ENCODE data around the gene FES. TPM values are rescaled to one million over a fixed set of nuclear protein-coding genes. Genes with fewer than 3 reads are reported as not detected.

FES gene
- polyA plus RNA-seq, 2 of the 4 experiments (the other 2 are of a cell fraction): 0.39 to 0.50 TPM

GRCh38 chr15:90870354-90871138 is 13.8 kb upstream of the FES start:
- CTCF ChIA-PET: interaction anchor here (0.6 to 2.1 kb wide), 7 partner anchors 8 to 362 kb away, joined by 3 to 7 read pairs (median 4); no protein-coding TSS in a partner anchor
- 52% methylated on average over 19 of the region's 19 CpGs for WGBS (ENCODE audit: missing lambda C conversion rate)
- H3K4me2 ChIP-seq: peak overlapping the region; percentile 96
- ATAC-seq (peak in 1 of 2 experiments; percentile 19; a peak in 4 of 6 replicates), DNase-seq (ENCODE audit: low read depth in 1 of 2, low spot score in 1 of 2) (peak in 1 of 2 experiments; percentile 50), FAIRE-seq (no peak)
- H3K9me3 ChIP-seq: no peaks in the 10 kb centered on the region
- H3K4me1 ChIP-seq: peaks cover 69% of the 10 kb centered on the region
- H3K27ac ChIP-seq: peak overlapping the region; percentile 85 to 97
- POLR2A ChIA-PET: interaction anchor here (1.1 kb wide), 1 partner anchor 9 kb away, joined by 5 read pairs; no protein-coding TSS in a partner anchor
- peak overlapping the region; percentile 77 for H3K4me3 ChIP-seq
- TF ChIP-seq REST (IDR thresholded peaks at IDR 0.05) (no peak), CBX2 (IDR thresholded peaks at IDR 0.05; ENCODE audit: borderline replicate concordance, low read depth) (no peak), POLR2AphosphoS2 (conservative IDR thresholded peaks at IDR 0.05; ENCODE audit: low read length) (no peak), GATA3 (IDR thresholded peaks at IDR 0.05; ENCODE audit: borderline replicate concordance) (no peak), EP300 (IDR thresholded peaks at IDR 0.05) (no peak), HDAC2 (IDR thresholded peaks at IDR 0.05) (peak; percentile 77), KDM1A (IDR thresholded peaks at IDR 0.05; ENCODE audit: low read depth) (peak; percentile 86)
- TF ChIP-seq, protein P1, sequence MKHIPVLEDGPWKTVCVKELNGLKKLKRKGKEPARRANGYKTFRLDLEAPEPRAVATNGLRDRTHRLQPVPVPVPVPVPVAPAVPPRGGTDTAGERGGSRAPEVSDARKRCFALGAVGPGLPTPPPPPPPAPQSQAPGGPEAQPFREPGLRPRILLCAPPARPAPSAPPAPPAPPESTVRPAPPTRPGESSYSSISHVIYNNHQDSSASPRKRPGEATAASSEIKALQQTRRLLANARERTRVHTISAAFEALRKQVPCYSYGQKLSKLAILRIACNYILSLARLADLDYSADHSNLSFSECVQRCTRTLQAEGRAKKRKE (CRISPR knock-in tag; IDR thresholded peaks at IDR 0.05; ENCODE audit: low read depth): no peak

DNA sequence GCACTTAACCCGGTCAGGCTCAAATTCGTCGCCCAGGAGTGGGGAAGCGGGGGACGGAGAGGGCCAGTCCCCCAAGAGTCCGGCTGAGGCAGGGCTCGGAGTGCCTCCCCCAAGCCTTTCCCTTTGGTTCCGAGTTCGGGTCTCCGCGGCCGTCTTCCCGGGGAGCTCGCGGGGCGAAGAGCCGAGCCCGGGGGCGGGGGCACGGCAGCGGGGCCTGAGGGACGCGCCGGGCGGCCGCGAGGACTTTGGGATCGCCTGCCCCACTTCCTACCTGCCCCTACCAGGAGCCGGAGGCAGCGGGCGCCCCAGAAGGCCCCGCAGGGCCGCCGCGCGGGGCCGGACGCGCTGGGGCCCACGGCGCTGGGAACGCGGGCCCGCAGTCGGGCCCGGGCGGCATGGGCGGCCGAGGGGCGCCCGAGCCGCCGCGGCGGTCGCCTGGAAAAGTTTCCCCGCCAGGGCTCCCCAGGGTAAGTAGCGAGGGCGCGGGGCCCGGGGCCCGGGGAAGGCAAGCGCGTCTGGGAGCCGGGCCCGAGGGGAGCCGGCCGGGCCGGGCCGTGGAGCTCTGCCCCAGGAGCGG is 13.1 kb upstream of the FES start:
- Histone ChIP-seq H3K27ac (peak overlapping the region; percentile 85 to 97), H3K4me1 (peaks cover 67% of the 10 kb centered on the region), H3K4me3 (peak overlapping the region; percentile 77), H3K9me3 (no peaks in the 10 kb centered on the region), H3K4me2 (peak overlapping the region; percentile 96)
- WGBS (ENCODE audit: missing lambda C conversion rate): 6% methylated on average over 16 of the region's 71 CpGs
- DNase-seq (ENCODE audit: low read depth in 1 of 2, low spot score in 1 of 2) (no peak), ATAC-seq (peak; percentile 28 to 45), FAIRE-seq (no peak)
- ChIA-PET POLR2A (interaction anchor here (1.1 kb wide), 1 partner anchor 10 kb away, joined by 5 read pairs; no protein-coding TSS in a partner anchor), CTCF (interaction anchor here (0.6 to 2.1 kb wide), 6 partner anchors 9 to 363 kb away, joined by 3 to 7 read pairs (median 4); no protein-coding TSS in a partner anchor)
- TF ChIP-seq, protein P2, sequence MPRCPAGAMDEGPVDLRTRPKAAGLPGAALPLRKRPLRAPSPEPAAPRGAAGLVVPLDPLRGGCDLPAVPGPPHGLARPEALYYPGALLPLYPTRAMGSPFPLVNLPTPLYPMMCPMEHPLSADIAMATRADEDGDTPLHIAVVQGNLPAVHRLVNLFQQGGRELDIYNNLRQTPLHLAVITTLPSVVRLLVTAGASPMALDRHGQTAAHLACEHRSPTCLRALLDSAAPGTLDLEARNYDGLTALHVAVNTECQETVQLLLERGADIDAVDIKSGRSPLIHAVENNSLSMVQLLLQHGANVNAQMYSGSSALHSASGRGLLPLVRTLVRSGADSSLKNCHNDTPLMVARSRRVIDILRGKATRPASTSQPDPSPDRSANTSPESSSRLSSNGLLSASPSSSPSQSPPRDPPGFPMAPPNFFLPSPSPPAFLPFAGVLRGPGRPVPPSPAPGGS (IDR thresholded peaks at IDR 0.05): no peak
- peak; percentile 40; the same call in 1 of the 2 replicates for TF ChIP-seq PHF8 (IDR thresholded peaks at IDR 0.05; ENCODE audit: borderline replicate concordance, low read depth)
- TF ChIP-seq MAX (IDR thresholded peaks at IDR 0.05): peak; percentile 26; the same call in 1 of the 2 replicates
- TF ChIP-seq JUN (IDR thresholded peaks at IDR 0.05): peak in 1 of 2 experiments; percentile 47; a peak in 2 of 5 replicates
